ENCODE data around the gene SVOPL. TPM values are rescaled to one million over a fixed set of nuclear protein-coding genes. Genes with fewer than 3 reads are reported as not detected.

The SVOPL gene
- total and polyA plus RNA-seq, 9 of the 15 experiments (the other 6 are each of a cell fraction or from before 2014, with no cell fraction given): 0.13 to 0.42 (median 0.20) TPM; not detected in 6

- intact Hi-C loops (cut with micrococcal nuclease): no loop called here
- no peak for FAIRE-seq
- Histone ChIP-seq H3K9me3 (replicated peaks; ENCODE audit: control insufficient read depth, insufficient read depth, low read depth, low read length) (no peaks in the 10 kb centered on the region), H3K27ac (ENCODE audit: extremely low read depth, low read depth, low read length) (no peak overlapping the region), H3K36me3 (ENCODE audit: control insufficient read depth, insufficient read depth, low read length) (no peaks in the 10 kb centered on the region), H3K4me3 (no peak overlapping the region), H2AFZ (ENCODE audit: low read depth, low read length) (no peak overlapping the region), H3K4me1 (replicated peaks in 1 of 2; ENCODE audit: control insufficient read depth in 2 of 2, insufficient read depth in 2 of 2, low read length in 2 of 2) (no peaks in the 10 kb centered on the region), H3K9ac (ENCODE audit: insufficient read depth in 1 of 2, low read depth in 2 of 2, low read length in 2 of 2) (no peak overlapping the region), H3K4me2 (ENCODE audit: insufficient read depth, low read length) (no peak overlapping the region), H3K27me3 (ENCODE audit: control insufficient read depth in 2 of 2, insufficient read depth in 2 of 2, low read length in 2 of 2) (peaks cover 15 to 18% of the 10 kb centered on the region in 2 experiments), H3K9me1 (ENCODE audit: control insufficient read depth, insufficient read depth, low read length) (no peaks in the 10 kb centered on the region), H3K79me2 (ENCODE audit: control insufficient read depth, insufficient read depth, low read length) (no peaks in the 10 kb centered on the region), H4K20me1 (replicated peaks; ENCODE audit: control insufficient read depth, insufficient read depth, low read length) (no peaks in the 10 kb centered on the region)
- no peak for DNase-seq (ENCODE audit: extremely low read depth in 1 of 4, low spot score in 3 of 4)
- WGBS (ENCODE audit: insufficient coverage, low coverage, missing lambda C conversion rate): 0% methylated on average over 4 of the region's 4 CpGs
- BruUV-seq (replicated peaks): no TSS peak
- TF ChIP-seq ZNF212 (CRISPR knock-in tag; IDR thresholded peaks at IDR 0.05) (no peak), GTF2B (IDR thresholded peaks at IDR 0.05; ENCODE audit: extremely low read depth, insufficient read length) (no peak), ZNF124 (CRISPR knock-in tag; IDR thresholded peaks at IDR 0.05) (no peak), SMARCC2 (IDR thresholded peaks at IDR 0.05; ENCODE audit: low read depth) (no peak), MCM7 (IDR thresholded peaks at IDR 0.05) (no peak), ZBTB26 (CRISPR knock-in tag; IDR thresholded peaks at IDR 0.05) (no peak), GATAD2B (IDR thresholded peaks at IDR 0.05; ENCODE audit: borderline replicate concordance) (no peak), SP1 (CRISPR knock-in tag; IDR thresholded peaks at IDR 0.05) (no peak), DACH1 (IDR thresholded peaks at IDR 0.05; ENCODE audit: partially characterized antibody) (no peak), STAT5B (CRISPR knock-in tag; IDR thresholded peaks at IDR 0.05) (no peak), ZBTB12 (CRISPR knock-in tag; IDR thresholded peaks at IDR 0.05) (no peak), ZNF398 (CRISPR knock-in tag; IDR thresholded peaks at IDR 0.05) (no peak)
- in situ Hi-C loops (cut with MboI): no loop called here
- CTCF ChIA-PET (ENCODE audit: low intra/inter-chr PET ratio): no interaction called here
- no peak for ATAC-seq
- POLR2A ChIA-PET: no interaction called here
Observed at GRCh38 chr7:138695106-138695505, 6.1 kb downstream of the SVOPL start.

Data from K562 (cell line).